DND-41 (cell line): ENCODE data around the gene SAMD11.

Experiments used
- ATAC-seq: fragments of 200-7000 bp; cut with Tn5 transposase; 3 replicates; pipeline ENCODE4 v1.9.1; 2021; ENCODE audit warnings: low read depth; ENCODE audit not compliant: insufficient read depth
- DNase-seq: peaks from one replicate; pipeline ENCODE4 v3.0.0-alpha.2; 2020
- H2AFZ ChIP-seq: 2 replicates; pipeline ENCODE4 v1.6.0; 2012; ENCODE audit warnings: low read depth, low read length
- H3K27ac ChIP-seq: 2 replicates; pipeline ENCODE4 v1.5.1; 2012; ENCODE audit warnings: low read length, inconsistent platforms
- H3K27me3 ChIP-seq: fragments of 200-600 bp; sonication (generic); 2 replicates; pipeline ENCODE4 v1.6.0; 2012; ENCODE audit warnings: low read length, mild to moderate bottlenecking, inconsistent platforms; ENCODE audit not compliant: insufficient read depth, poor library complexity
- H3K36me3 ChIP-seq: 2 replicates; pipeline ENCODE4 v1.5.1; 2012; ENCODE audit warnings: low read length, inconsistent platforms; ENCODE audit not compliant: insufficient read depth
- H3K4me1 ChIP-seq: 2 replicates; pipeline ENCODE4 v1.5.1; 2012; ENCODE audit warnings: mild to moderate bottlenecking, low read length; ENCODE audit not compliant: insufficient read depth
- H3K4me2 ChIP-seq: 2 replicates; pipeline ENCODE4 v1.6.0; 2012; ENCODE audit warnings: mild to moderate bottlenecking, moderate library complexity, low read length, inconsistent platforms; ENCODE audit not compliant: insufficient read depth
- H3K4me3 ChIP-seq, 2 experiments: fragments of 200-600 bp in 1 of 2; shearing (Covaris generic) in 1 of 2; 2 replicates each; pipeline ENCODE4 v1.5.1; 2012 to 2016; ENCODE audit warnings: inconsistent platforms in 2 of 2, low read length in 2 of 2, mild to moderate bottlenecking in 2 of 2, low read depth in 1 of 2, moderate library complexity in 1 of 2
- H3K79me2 ChIP-seq: 2 replicates; pipeline ENCODE4 v1.6.0; 2012; ENCODE audit warnings: low read length, inconsistent platforms; ENCODE audit not compliant: insufficient read depth
- H3K9ac ChIP-seq: 2 replicates; pipeline ENCODE4 v1.6.0; 2012; ENCODE audit warnings: low read depth, mild to moderate bottlenecking, inconsistent platforms, low read length, moderate library complexity
- H3K9me3 ChIP-seq: 2 replicates; pipeline ENCODE4 v1.5.1; 2012; ENCODE audit warnings: low read length, moderate library complexity, mild to moderate bottlenecking, inconsistent platforms; ENCODE audit not compliant: insufficient read depth, severe bottlenecking
- H4K20me1 ChIP-seq: 2 replicates; pipeline ENCODE4 v1.6.0; 2012; ENCODE audit warnings: low read length; ENCODE audit not compliant: insufficient read depth
- EZH2 ChIP-seq: IDR thresholded peaks from 3 replicates; pipeline ENCODE4 v1.6.1; 2012; ENCODE audit warnings: borderline replicate concordance, low read depth, mild to moderate bottlenecking, moderate library complexity, low read length, inconsistent platforms; ENCODE audit not compliant: severe bottlenecking
- TF ChIP-seq, protein P1 (sequence below): IDR thresholded peaks from 2 replicates; pipeline ENCODE4 v1.5.1; 2012; ENCODE audit warnings: borderline replicate concordance, low read length, moderate library complexity, mild to moderate bottlenecking; ENCODE audit not compliant: poor library complexity, severe bottlenecking; ENCODE audit errors: extremely low read depth

The SAMD11 gene

DNA sequence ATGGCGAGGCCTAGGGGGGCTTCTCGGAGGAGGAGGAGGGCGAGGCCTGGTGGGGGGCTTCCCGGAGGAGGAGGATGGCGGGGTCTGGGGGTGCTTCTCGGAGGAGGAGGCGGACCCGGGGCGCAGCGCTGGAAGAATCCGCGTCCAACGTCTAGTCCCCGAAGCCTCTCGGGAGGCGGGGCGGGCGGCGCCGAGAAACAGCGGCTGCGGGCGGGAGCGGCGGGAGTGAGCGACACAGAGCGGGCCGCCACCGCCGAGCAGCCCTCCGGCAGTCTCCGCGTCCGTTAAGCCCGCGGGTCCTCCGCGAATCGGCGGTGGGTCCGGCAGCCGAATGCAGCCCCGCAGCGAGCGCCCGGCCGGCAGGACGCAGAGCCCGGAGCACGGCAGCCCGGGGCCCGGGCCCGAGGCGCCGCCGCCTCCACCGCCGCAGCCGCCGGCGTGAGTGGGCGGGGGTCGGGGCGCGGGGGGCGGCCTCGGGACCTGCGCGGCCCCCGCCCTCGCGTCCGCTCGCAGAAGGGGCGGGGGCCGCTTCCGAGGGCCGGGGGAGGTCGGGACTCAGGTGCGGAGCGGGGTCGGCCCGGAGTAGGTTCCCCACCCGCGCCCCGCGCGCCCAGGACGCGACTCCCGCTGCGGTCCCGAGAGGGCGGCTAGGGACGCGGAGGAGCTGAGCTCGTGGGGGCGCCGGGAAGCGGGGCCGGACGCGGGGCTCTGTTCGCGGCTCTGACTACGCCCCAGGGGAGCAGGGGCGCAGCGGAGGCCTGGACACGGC lies 36.8 kb downstream of the SAMD11 start, which contains the start of gene KLHL17:
TSS of gene KLHL17 (plus strand) at position 222 of the 769 bp plus-strand sequence. CDS start at position 332, 110 bp downstream.
- peaks cover 48% of the 10 kb centered on the region for H3K36me3 ChIP-seq
- DNase-seq (peak; percentile 84), ATAC-seq (peak; percentile 74)
- H3K9me3 ChIP-seq, result no peaks in the 10 kb centered on the region
- H3K4me1 ChIP-seq, result peaks cover 41% of the 10 kb centered on the region
- H2AFZ ChIP-seq, result peak within 1 kb of the TSS; percentile 76
- peak within 1 kb of the TSS; percentile 69 to 88 for H3K4me3 ChIP-seq
- H3K27me3 ChIP-seq, result no peaks in the 10 kb centered on the region
- H3K79me2 ChIP-seq, result peaks cover 35% of the 10 kb centered on the region
- peak within 1 kb of the TSS; percentile 84 for H3K4me2 ChIP-seq
- H3K9ac ChIP-seq, result peak within 1 kb of the TSS; percentile 68
- TF ChIP-seq EZH2, result no peak
- TF ChIP-seq, protein P1, sequence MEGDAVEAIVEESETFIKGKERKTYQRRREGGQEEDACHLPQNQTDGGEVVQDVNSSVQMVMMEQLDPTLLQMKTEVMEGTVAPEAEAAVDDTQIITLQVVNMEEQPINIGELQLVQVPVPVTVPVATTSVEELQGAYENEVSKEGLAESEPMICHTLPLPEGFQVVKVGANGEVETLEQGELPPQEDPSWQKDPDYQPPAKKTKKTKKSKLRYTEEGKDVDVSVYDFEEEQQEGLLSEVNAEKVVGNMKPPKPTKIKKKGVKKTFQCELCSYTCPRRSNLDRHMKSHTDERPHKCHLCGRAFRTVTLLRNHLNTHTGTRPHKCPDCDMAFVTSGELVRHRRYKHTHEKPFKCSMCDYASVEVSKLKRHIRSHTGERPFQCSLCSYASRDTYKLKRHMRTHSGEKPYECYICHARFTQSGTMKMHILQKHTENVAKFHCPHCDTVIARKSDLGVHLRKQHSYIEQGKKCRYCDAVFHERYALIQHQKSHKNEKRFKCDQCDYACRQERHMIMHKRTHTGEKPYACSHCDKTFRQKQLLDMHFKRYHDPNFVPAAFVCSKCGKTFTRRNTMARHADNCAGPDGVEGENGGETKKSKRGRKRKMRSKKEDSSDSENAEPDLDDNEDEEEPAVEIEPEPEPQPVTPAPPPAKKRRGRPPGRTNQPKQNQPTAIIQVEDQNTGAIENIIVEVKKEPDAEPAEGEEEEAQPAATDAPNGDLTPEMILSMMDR, result no peak
- peaks cover 33% of the 10 kb centered on the region for H4K20me1 ChIP-seq
- H3K27ac ChIP-seq, result peak within 1 kb of the TSS; percentile 74

DNA sequence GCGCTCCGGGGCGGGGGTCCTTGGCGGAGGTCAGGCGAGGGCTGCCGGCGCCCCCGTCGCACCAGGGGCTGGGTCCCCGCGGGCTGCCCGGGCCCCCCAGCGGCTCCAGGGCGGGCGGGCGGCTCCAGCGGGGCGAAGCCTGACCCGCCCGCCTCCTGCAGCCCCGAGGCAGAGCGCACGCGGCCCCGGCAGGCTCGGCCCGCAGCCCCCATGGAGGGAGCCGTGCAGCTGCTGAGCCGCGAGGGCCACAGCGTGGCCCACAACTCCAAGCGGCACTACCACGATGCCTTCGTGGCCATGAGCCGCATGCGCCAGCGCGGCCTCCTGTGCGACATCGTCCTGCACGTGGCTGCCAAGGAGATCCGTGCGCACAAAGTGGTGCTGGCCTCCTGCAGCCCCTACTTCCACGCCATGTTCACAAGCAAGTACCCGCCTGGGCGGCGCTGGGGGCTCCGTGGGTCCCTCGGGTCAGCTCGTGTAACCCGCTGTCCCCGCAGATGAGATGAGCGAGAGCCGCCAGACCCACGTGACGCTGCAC lies 37.5 kb downstream of the SAMD11 start:
- Histone ChIP-seq H3K9ac (peak overlapping the region; percentile 68), H3K4me3 (peak overlapping the region; percentile 39 to 88; a peak in 3 of 4 replicates), H3K4me1 (peaks cover 43% of the 10 kb centered on the region), H3K9me3 (no peaks in the 10 kb centered on the region), H3K27ac (no peak overlapping the region), H3K4me2 (peak overlapping the region; percentile 84), H2AFZ (peak overlapping the region; percentile 55; the same call in 1 of the 2 replicates), H3K79me2 (peaks cover 28% of the 10 kb centered on the region), H3K27me3 (no peaks in the 10 kb centered on the region), H3K36me3 (peaks cover 42% of the 10 kb centered on the region), H4K20me1 (peaks cover 31% of the 10 kb centered on the region)
- TF ChIP-seq, protein P1, result no peak
- TF ChIP-seq EZH2, result no peak
- ATAC-seq (no peak), DNase-seq (no peak)

DNA sequence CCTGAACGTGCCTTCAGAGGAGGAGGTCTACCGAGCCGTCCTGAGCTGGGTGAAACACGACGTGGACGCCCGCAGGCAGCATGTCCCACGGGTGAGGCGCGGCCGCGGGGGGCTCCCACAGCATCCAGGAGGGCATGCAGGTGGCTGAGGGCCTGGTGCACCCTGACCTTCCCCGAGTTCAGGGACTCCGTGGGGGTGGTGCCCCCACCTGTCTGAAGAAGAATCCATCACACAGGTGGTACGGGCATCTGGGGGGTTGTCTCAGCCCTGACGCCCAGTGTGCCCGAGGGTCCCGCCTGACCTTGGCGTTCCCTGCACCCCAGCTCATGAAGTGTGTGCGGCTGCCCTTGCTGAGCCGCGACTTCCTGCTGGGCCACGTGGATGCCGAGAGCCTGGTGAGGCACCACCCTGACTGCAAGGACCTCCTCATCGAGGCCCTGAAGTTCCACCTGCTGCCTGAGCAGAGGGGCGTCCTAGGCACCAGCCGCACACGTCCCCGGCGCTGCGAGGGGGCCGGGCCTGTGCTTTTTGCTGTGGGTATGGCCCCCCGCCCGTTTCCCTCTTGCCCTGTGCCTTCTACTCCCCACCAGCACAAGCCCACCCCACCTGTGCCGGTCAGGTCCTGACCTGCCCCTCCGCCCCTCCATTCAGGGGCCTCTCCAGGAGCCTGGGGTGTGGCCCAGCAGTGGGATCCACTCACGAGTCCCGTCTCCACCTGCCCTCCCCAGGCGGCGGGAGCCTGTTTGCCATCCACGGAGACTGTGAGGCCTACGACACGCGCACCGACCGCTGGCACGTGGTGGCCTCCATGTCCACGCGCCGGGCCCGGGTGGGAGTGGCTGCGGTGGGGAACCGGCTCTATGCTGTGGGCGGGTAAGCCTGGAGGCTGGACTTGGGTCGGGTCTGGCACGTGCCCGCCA lies 38.9 kb downstream of the SAMD11 start:
- no peak overlapping the region for H3K27ac ChIP-seq

More for the DNA sequence above, 38.9 kb downstream of the SAMD11 start:
- H3K4me1 ChIP-seq, result peaks cover 43% of the 10 kb centered on the region
- no peak for ATAC-seq
- H3K9me3 ChIP-seq, result no peaks in the 10 kb centered on the region
- H3K4me3 ChIP-seq, result no peak overlapping the region
- H3K9ac ChIP-seq, result no peak overlapping the region
- H4K20me1 ChIP-seq, result peaks cover 24% of the 10 kb centered on the region
- H3K4me2 ChIP-seq, result peak overlapping the region; percentile 17; the same call in 1 of the 2 replicates
- TF ChIP-seq, protein P1, result no peak
- TF ChIP-seq EZH2, result no peak
- no peak overlapping the region for H2AFZ ChIP-seq
- peaks cover 5% of the 10 kb centered on the region for H3K27me3 ChIP-seq
- H3K36me3 ChIP-seq, result peaks cover 29% of the 10 kb centered on the region
- DNase-seq, result no peak
- peaks cover 14% of the 10 kb centered on the region for H3K79me2 ChIP-seq
